Smooth muscle cell (in vitro differentiated cells): ENCODE measurements around the gene GDF9. TPM values are rescaled to one million over a fixed set of nuclear protein-coding genes. Genes with fewer than 3 reads are reported as not detected.

Source experiments
- DNase-seq: peaks from one replicate; lab custom pipeline; 2025; ENCODE audit not compliant: unreplicated experiment; lab: John Stamatoyannopoulos, UW
- H2AFZ ChIP-seq: fragments of 200-600 bp; sonication (generic); 2 replicates; pipeline ENCODE4 v1.6.0; 2016; ENCODE audit warnings: antibody characterized with exemption, low read depth, mild to moderate bottlenecking
- H3F3A ChIP-seq: fragments of 200-600 bp; sonication (generic); 2 replicates; pipeline ENCODE4 v1.6.0; 2017; ENCODE audit warnings: antibody characterized with exemption, low read depth
- H3K27ac ChIP-seq: fragments of 200-600 bp; sonication (generic); 2 replicates; pipeline ENCODE4 v1.5.1; 2016; ENCODE audit warnings: low read depth, mild to moderate bottlenecking
- H3K27me3 ChIP-seq: fragments of 200-600 bp; sonication (generic); 2 replicates; pipeline ENCODE4 v1.6.1; 2016; ENCODE audit warnings: low read depth, mild to moderate bottlenecking
- H3K36me3 ChIP-seq: fragments of 200-600 bp; sonication (generic); 2 replicates; pipeline ENCODE4 v1.5.1; 2016; ENCODE audit warnings: low read depth
- H3K4me1 ChIP-seq: fragments of 200-600 bp; sonication (generic); 2 replicates; pipeline ENCODE4 v1.5.1; 2016; ENCODE audit warnings: low read depth
- H3K4me2 ChIP-seq: fragments of 200-600 bp; sonication (generic); 2 replicates; pipeline ENCODE4 v1.6.0; 2016; ENCODE audit warnings: mild to moderate bottlenecking
- H3K4me3 ChIP-seq: fragments of 200-600 bp; sonication (generic); 2 replicates; pipeline ENCODE4 v1.5.1; 2016; ENCODE audit warnings: mild to moderate bottlenecking
- H3K79me2 ChIP-seq: fragments of 200-600 bp; sonication (generic); 2 replicates; pipeline ENCODE4 v1.6.0; 2016; ENCODE audit warnings: low read depth, mild to moderate bottlenecking
- H3K9ac ChIP-seq: fragments of 200-600 bp; sonication (generic); 2 replicates; pipeline ENCODE4 v1.6.0; 2016; ENCODE audit warnings: low read depth
- H3K9me3 ChIP-seq: fragments of 200-600 bp; sonication (generic); replicated peaks from 2 replicates; pipeline ENCODE4 v1.5.1; 2016; ENCODE audit warnings: low read depth
- H4K20me1 ChIP-seq: fragments of 200-600 bp; sonication (generic); 2 replicates; pipeline ENCODE4 v1.6.0; 2016; ENCODE audit warnings: low read depth
- CTCF ChIP-seq: fragments of 200-600 bp; sonication (generic); IDR thresholded peaks from 2 replicates; pipeline ENCODE4 v1.5.1; 2017; ENCODE audit warnings: borderline replicate concordance, mild to moderate bottlenecking, antibody characterized with exemption; ENCODE audit not compliant: insufficient read depth, poor library complexity, severe bottlenecking
- WGBS: methylation state at CpG from one replicate; pipeline ENCODE4 v1.1.7; 2016; ENCODE audit warnings: low lambda C conversion rate; 5-methylcytosine and 5-hydroxymethylcytosine counted together
- polyA plus RNA-seq: library from polyadenylated mRNA; unstranded; fragments of >200 nt; fragmentation: Nextera tagmentation; extraction: Ambion mirVana; gene quantifications from 2 replicates; pipeline ENCODE4 v1.2.1, GENCODE V29; 2016
- total RNA-seq: library from RNA; depleted of rRNA; stranded (reverse); fragments of >200 nt; gene quantifications from 2 replicates; pipeline ENCODE4 v1.2.3, GENCODE V29; 2014

The GDF9 gene
- total and polyA plus RNA-seq, 2 experiments from 2014 or later: 0.46 to 1.9 TPM

GRCh38 chr5:132898094-132898493 is 31.8 kb upstream of the GDF9 start:
- Histone ChIP-seq H3K4me1 (no peaks in the 10 kb centered on the region), H2AFZ (no peak overlapping the region), H3K9me3 (no peaks in the 10 kb centered on the region), H3K36me3 (peaks cover 35% of the 10 kb centered on the region), H3K4me3 (no peak overlapping the region), H3K4me2 (no peak overlapping the region), H3K9ac (no peak overlapping the region), H3K27me3 (no peaks in the 10 kb centered on the region), H3K27ac (no peak overlapping the region), H4K20me1 (peaks cover 97% of the 10 kb centered on the region), H3F3A (peaks cover 4% of the 10 kb centered on the region), H3K79me2 (peaks cover 68% of the 10 kb centered on the region)
- WGBS: 77% methylated on average over 3 of the region's 3 CpGs
- TF ChIP-seq CTCF: no peak
- DNase-seq: no peak

GRCh38 chr5:132896685-132897084 is 30.4 kb upstream of the GDF9 start:
- Histone ChIP-seq H3K4me1 (no peaks in the 10 kb centered on the region), H3K27me3 (no peaks in the 10 kb centered on the region), H3K4me3 (no peak overlapping the region), H3F3A (peaks cover 12% of the 10 kb centered on the region), H3K79me2 (peaks cover 70% of the 10 kb centered on the region), H3K36me3 (peaks cover 46% of the 10 kb centered on the region), H3K27ac (no peak overlapping the region), H2AFZ (no peak overlapping the region), H4K20me1 (peaks cover 95% of the 10 kb centered on the region), H3K9ac (no peak overlapping the region), H3K9me3 (no peaks in the 10 kb centered on the region), H3K4me2 (no peak overlapping the region)
- DNase-seq: no peak
- no peak for TF ChIP-seq CTCF
- WGBS: 96% methylated on average over 7 of the region's 7 CpGs

- peaks cover 65% of the 10 kb centered on the region for H3K79me2 ChIP-seq
- TF ChIP-seq CTCF: no peak
- H3K4me2 ChIP-seq: no peak overlapping the region
- no peaks in the 10 kb centered on the region for H3K4me1 ChIP-seq
- H4K20me1 ChIP-seq: peaks cover 95% of the 10 kb centered on the region
- no peak overlapping the region for H3K4me3 ChIP-seq
- H3K9ac ChIP-seq: no peak overlapping the region
- H3K27me3 ChIP-seq: no peaks in the 10 kb centered on the region
- H3K9me3 ChIP-seq: no peaks in the 10 kb centered on the region
- peaks cover 14% of the 10 kb centered on the region for H3F3A ChIP-seq
- H2AFZ ChIP-seq: no peak overlapping the region
- peaks cover 40% of the 10 kb centered on the region for H3K36me3 ChIP-seq
- WGBS: 98% methylated on average over 4 of the region's 4 CpGs
- no peak for DNase-seq
- H3K27ac ChIP-seq: no peak overlapping the region
Measured at GRCh38 chr5:132895719-132896305, 29.5 kb upstream of the GDF9 start.

- Histone ChIP-seq H3K36me3 (peaks cover 61% of the 10 kb centered on the region), H3K79me2 (peaks cover 62% of the 10 kb centered on the region)
- 97% methylated on average over 4 of the region's 4 CpGs for WGBS
Measured at GRCh38 chr5:132890817-132891216, 24.5 kb upstream of the GDF9 start.

More at GRCh38 chr5:132890817-132891216, 24.5 kb upstream of the GDF9 start:
- Histone ChIP-seq H3F3A (peaks cover 30% of the 10 kb centered on the region), H3K9ac (no peak overlapping the region), H3K4me2 (no peak overlapping the region), H3K4me1 (no peaks in the 10 kb centered on the region), H2AFZ (no peak overlapping the region), H3K27me3 (no peaks in the 10 kb centered on the region), H3K27ac (no peak overlapping the region), H3K9me3 (no peaks in the 10 kb centered on the region), H4K20me1 (peaks cover 97% of the 10 kb centered on the region), H3K4me3 (no peak overlapping the region)
- TF ChIP-seq CTCF: no peak
- no peak for DNase-seq
